PC-3 (cell line): ENCODE data around the gene PRKCE.

Experiments used
- EZH2 ChIP-seq: fragments of 300-600 bp; sonication (generic); IDR thresholded peaks from one replicate; pipeline ENCODE4 v1.6.1; 2017; ENCODE audit warnings: antibody characterized with exemption, mild to moderate bottlenecking, low read length; ENCODE audit not compliant: unreplicated experiment
- EZH2phosphoT487 ChIP-seq: fragments of 300-600 bp; sonication (generic); IDR thresholded peaks from 2 replicates; pipeline ENCODE4 v1.6.1; 2018; ENCODE audit warnings: mild to moderate bottlenecking, antibody characterized with exemption, low read length, borderline replicate concordance
- TF ChIP-seq, protein P1 (sequence below): fragments of 300-600 bp; sonication (generic); conservative IDR thresholded peaks from 2 replicates; pipeline ENCODE4 v1.5.1; 2017; ENCODE audit warnings: antibody characterized with exemption, low read depth, mild to moderate bottlenecking, low read length

DNA sequence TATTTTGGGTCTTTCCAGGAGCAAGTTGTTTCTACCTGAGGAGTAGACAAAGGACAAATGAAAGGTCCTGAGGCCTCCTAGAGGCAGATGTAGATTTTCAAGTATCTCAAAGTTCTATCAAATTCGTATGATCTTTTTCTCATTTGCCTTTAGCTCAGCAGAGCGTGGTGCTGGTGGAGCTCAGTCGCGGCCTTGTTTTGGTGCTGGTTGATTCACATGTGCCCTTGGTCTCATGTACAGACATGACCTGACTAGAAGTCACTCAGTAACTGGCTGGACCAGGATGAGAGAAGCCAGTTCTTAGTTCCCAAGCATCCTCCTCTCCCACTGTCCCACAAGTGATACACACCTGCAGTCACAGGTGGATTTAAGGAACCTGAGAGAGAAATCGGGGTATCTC, 264.0 kb downstream of the PRKCE start:
- TF ChIP-seq, protein P1, sequence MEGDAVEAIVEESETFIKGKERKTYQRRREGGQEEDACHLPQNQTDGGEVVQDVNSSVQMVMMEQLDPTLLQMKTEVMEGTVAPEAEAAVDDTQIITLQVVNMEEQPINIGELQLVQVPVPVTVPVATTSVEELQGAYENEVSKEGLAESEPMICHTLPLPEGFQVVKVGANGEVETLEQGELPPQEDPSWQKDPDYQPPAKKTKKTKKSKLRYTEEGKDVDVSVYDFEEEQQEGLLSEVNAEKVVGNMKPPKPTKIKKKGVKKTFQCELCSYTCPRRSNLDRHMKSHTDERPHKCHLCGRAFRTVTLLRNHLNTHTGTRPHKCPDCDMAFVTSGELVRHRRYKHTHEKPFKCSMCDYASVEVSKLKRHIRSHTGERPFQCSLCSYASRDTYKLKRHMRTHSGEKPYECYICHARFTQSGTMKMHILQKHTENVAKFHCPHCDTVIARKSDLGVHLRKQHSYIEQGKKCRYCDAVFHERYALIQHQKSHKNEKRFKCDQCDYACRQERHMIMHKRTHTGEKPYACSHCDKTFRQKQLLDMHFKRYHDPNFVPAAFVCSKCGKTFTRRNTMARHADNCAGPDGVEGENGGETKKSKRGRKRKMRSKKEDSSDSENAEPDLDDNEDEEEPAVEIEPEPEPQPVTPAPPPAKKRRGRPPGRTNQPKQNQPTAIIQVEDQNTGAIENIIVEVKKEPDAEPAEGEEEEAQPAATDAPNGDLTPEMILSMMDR = no peak
- TF ChIP-seq EZH2phosphoT487 (no peak), EZH2 (no peak)
